PC-9 (cell line): ENCODE measurements around the gene XAF1. TPM values are rescaled to one million over a fixed set of nuclear protein-coding genes. Genes with fewer than 3 reads are reported as not detected.
A peak's percentile ranks its signal among the peaks of the same experiment; 100 is the strongest.

Experiments
- BruUV-seq: library from RNA; stranded (reverse); fragments of 400-500 nt; replicated peaks from 2 replicates; lab custom pipeline; 2021; lab: Mats Ljungman, UMichigan
- CTCF ChIA-PET: fragments of 300-600 bp; sonication (Branson Sonifier 250); formaldehyde crosslinking; loops from one replicate; lab custom pipeline; 2022; ENCODE audit warnings: antibody characterized with exemption; lab: Charles Lee
- POLR2A ChIA-PET: fragments of 300-600 bp; sonication (Branson Sonifier 250); formaldehyde crosslinking; loops from one replicate; lab custom pipeline; 2022; ENCODE audit warnings: antibody characterized with exemption; ENCODE audit not compliant: unreplicated experiment; lab: Charles Lee
- DNase-seq, 2 experiments: peaks; one replicate each; pipeline versions ENCODE4 v3.0.0 to v3.0.0-alpha.2; 2015 to 2022; ENCODE audit warnings: mixed read lengths in 1 of 2
- H2AFZ ChIP-seq: fragments of 200-600 bp; sonication (generic); 2 replicates; pipeline ENCODE4 v1.8.1; 2017; ENCODE audit warnings: antibody characterized with exemption
- H3F3A ChIP-seq: fragments of 200-600 bp; sonication (generic); 2 replicates; pipeline ENCODE4 v1.8.1; 2017; ENCODE audit warnings: antibody characterized with exemption, mild to moderate bottlenecking, low read depth; ENCODE audit not compliant: insufficient read depth
- H3K27ac ChIP-seq: fragments of 200-600 bp; sonication (generic); 2 replicates; pipeline ENCODE4 v1.6.1; 2016; ENCODE audit warnings: mixed run types
- H3K27me3 ChIP-seq: fragments of 200-600 bp; sonication (generic); 2 replicates; pipeline ENCODE4 v1.6.1; 2016; ENCODE audit warnings: low read depth, mixed run types; ENCODE audit not compliant: insufficient read depth
- H3K36me3 ChIP-seq: fragments of 200-600 bp; sonication (generic); 2 replicates; pipeline ENCODE4 v1.6.1; 2016; ENCODE audit warnings: low read depth, mixed run types
- H3K4me1 ChIP-seq: fragments of 200-600 bp; sonication (generic); replicated peaks from 2 replicates; pipeline ENCODE4 v1.6.1; 2016; ENCODE audit warnings: mixed run types; ENCODE audit not compliant: insufficient read depth
- H3K4me2 ChIP-seq: fragments of 200-600 bp; sonication (generic); 2 replicates; pipeline ENCODE4 v1.6.1; 2017; ENCODE audit warnings: mixed run types
- H3K4me3 ChIP-seq: fragments of 200-600 bp; sonication (generic); 2 replicates; pipeline ENCODE4 v1.6.1; 2016; ENCODE audit warnings: mixed run types
- H3K79me2 ChIP-seq: fragments of 200-600 bp; sonication (generic); 2 replicates; pipeline ENCODE4 v1.6.1; 2017; ENCODE audit warnings: low read depth, mixed run types
- H3K9me2 ChIP-seq: fragments of 200-600 bp; sonication (generic); 2 replicates; pipeline ENCODE4 v1.8.1; 2017; ENCODE audit warnings: mild to moderate bottlenecking; ENCODE audit not compliant: insufficient read depth
- H3K9me3 ChIP-seq: fragments of 200-600 bp; sonication (generic); 2 replicates; pipeline ENCODE4 v1.8.1; 2016; ENCODE audit warnings: low read depth; ENCODE audit not compliant: insufficient read depth
- H4K20me1 ChIP-seq: fragments of 200-600 bp; sonication (generic); 2 replicates; pipeline ENCODE4 v1.8.1; 2017; ENCODE audit not compliant: insufficient read depth
- CTCF ChIP-seq: fragments of 200-600 bp; sonication (generic); conservative IDR thresholded peaks from 2 replicates; pipeline ENCODE4 v1.6.1; 2017; ENCODE audit warnings: mixed run types, antibody characterized with exemption, mild to moderate bottlenecking, moderate library complexity
- EZH2 ChIP-seq: fragments of 200-600 bp; sonication (generic); IDR thresholded peaks from 2 replicates; pipeline ENCODE4 v1.8.0; 2017; ENCODE audit warnings: antibody characterized with exemption, low read depth
- intact Hi-C: fragments of 100-400 bp; cut with micrococcal nuclease; formaldehyde crosslinking; loops from one replicate; pipeline ENCODE4 v1.10.0; 2022; ENCODE audit not compliant: unreplicated experiment
- total RNA-seq: library from RNA; stranded (reverse); gene quantifications from 2 replicates; pipeline ENCODE4 v1.2.3, GENCODE V29; 2021

XAF1 gene
- total RNA-seq, 1 experiment from 2014 or later, result 27.6 TPM

GRCh38 chr17:6775871-6776405 lies 20.1 kb downstream of the XAF1 start, which contains the start of gene FBXO39:
FBXO39 (plus strand) TSS chr17:6776215; CDS start chr17:6779869, 3,654 bp downstream.
- Histone ChIP-seq H3K79me2 (no peaks in the 10 kb centered on the region), H3K9me2 (no peaks in the 10 kb centered on the region), H3K36me3 (no peaks in the 10 kb centered on the region), H3K27me3 (no peaks in the 10 kb centered on the region), H3K9me3 (no peaks in the 10 kb centered on the region), H2AFZ (no peak within 1 kb of the TSS), H3K4me3 (no peak within 1 kb of the TSS), H4K20me1 (no peaks in the 10 kb centered on the region), H3K4me2 (no peak within 1 kb of the TSS), H3F3A (no peaks in the 10 kb centered on the region), H3K27ac (no peak within 1 kb of the TSS), H3K4me1 (no peaks in the 10 kb centered on the region)
- POLR2A ChIA-PET, result no interaction called here
- no peak for DNase-seq
- CTCF ChIA-PET, result no interaction called here
- BruUV-seq, result no TSS peak
- TF ChIP-seq EZH2 (no peak), CTCF (no peak)
- intact Hi-C loops, result no loop called here

- peak in 1 of 2 experiments; percentile 28 for DNase-seq
- POLR2A ChIA-PET, result no interaction called here
Observed at GRCh38 chr17:6779411-6779810, 23.6 kb downstream of the XAF1 start.

DNA sequence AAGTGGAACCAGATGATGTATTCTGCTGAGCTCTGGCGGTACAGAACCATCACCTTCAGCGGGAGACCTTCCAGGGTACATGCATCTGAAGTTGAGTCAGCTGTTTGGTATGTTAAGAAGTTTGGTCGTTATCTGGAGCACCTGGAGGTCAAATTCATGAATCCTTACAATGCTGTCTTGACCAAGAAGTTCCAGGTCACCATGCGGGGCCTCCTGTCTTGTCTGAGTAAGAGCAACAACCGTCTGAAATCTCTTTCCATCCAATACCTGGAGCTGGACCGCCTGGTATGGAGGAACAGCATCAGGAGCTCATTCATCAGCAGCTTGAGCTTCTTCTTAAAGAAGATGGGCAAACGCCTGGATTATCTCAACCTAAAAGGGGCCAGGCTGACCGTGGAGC lies 24.2 kb downstream of the XAF1 start:
- Histone ChIP-seq H3K4me1 (no peaks in the 10 kb centered on the region), H3K79me2 (no peaks in the 10 kb centered on the region), H3K9me3 (no peaks in the 10 kb centered on the region), H3K4me2 (no peak overlapping the region), H4K20me1 (no peaks in the 10 kb centered on the region), H2AFZ (no peak overlapping the region), H3K27me3 (no peaks in the 10 kb centered on the region), H3K4me3 (no peak overlapping the region), H3F3A (no peaks in the 10 kb centered on the region), H3K27ac (no peak overlapping the region), H3K36me3 (no peaks in the 10 kb centered on the region), H3K9me2 (no peaks in the 10 kb centered on the region)
- no peak for TF ChIP-seq EZH2
- no peak for TF ChIP-seq CTCF
- CTCF ChIA-PET, result no interaction called here
- DNase-seq, result peak in 1 of 2 experiments; percentile 33
- intact Hi-C loops, result no loop called here
- POLR2A ChIA-PET, result no interaction called here
- BruUV-seq, result no TSS peak

More at GRCh38 chr17:6779411-6779810, 23.6 kb downstream of the XAF1 start:
- no peak overlapping the region for H3K27ac ChIP-seq
- no peaks in the 10 kb centered on the region for H3K9me2 ChIP-seq
- H3K9me3 ChIP-seq, result no peaks in the 10 kb centered on the region
- H3K79me2 ChIP-seq, result no peaks in the 10 kb centered on the region
- no TSS peak for BruUV-seq
- no peak overlapping the region for H2AFZ ChIP-seq
- no peaks in the 10 kb centered on the region for H3F3A ChIP-seq
- H3K36me3 ChIP-seq, result no peaks in the 10 kb centered on the region
- no peaks in the 10 kb centered on the region for H4K20me1 ChIP-seq
- intact Hi-C loops, result no loop called here
- no peak for TF ChIP-seq EZH2
- no peak for TF ChIP-seq CTCF
- H3K4me1 ChIP-seq, result no peaks in the 10 kb centered on the region
- no peak overlapping the region for H3K4me2 ChIP-seq
- no peak overlapping the region for H3K4me3 ChIP-seq
- CTCF ChIA-PET, result no interaction called here
- no peaks in the 10 kb centered on the region for H3K27me3 ChIP-seq
